C1 segment of cervical spinal cord (tissue), 14 donors: ENCODE measurements around the gene TRMO.

ENCODE experiments used
- DNase-seq, 14 donors: peaks; one replicate each; lab custom pipeline; 2025; lab: John Stamatoyannopoulos, UW

TRMO gene

GRCh38 chr9:97860451-97861147, 61.7 kb downstream of the TRMO start:
- no peak for DNase-seq

- no peak for DNase-seq
These were observed 63.0 kb downstream of the TRMO start for GRCh38 chr9:97859346-97859745.

DNA sequence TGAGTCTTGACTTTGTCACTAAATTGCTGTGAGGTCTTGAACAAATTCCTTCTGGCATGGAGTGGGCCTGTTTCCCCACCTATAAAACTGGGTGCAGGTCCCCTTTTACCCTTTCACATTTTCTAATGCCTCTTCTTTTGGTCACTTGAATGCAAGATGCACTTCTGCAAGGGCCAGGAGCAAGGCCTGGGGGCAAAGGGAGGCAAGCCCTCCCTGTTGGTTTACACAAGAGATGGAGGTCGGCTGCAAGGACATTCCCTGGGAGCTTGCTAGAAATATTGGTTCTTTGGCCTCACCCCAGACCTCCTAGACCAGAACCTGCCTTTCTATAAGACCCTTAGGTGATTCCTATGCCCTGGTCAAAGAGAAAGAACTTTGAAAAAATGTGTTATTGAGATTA, 63.5 kb downstream of the TRMO start:
- no peak for DNase-seq

DNA sequence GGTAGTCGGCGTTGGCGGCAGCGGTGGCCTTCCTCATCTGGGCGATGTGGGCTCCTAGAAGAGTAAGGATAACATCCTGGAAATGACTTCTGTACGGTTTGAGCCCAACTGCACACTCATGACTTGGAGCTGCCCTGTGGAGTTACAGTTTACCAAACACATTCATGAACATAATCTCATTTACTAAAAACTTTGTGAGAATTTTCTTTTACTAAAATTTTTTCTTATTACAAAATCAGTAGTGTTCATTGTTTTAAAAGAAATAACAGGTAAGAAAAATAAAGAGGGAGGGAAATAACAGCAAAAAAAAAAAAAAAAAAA, 63.9 kb downstream of the TRMO start:
- no peak for DNase-seq

DNA sequence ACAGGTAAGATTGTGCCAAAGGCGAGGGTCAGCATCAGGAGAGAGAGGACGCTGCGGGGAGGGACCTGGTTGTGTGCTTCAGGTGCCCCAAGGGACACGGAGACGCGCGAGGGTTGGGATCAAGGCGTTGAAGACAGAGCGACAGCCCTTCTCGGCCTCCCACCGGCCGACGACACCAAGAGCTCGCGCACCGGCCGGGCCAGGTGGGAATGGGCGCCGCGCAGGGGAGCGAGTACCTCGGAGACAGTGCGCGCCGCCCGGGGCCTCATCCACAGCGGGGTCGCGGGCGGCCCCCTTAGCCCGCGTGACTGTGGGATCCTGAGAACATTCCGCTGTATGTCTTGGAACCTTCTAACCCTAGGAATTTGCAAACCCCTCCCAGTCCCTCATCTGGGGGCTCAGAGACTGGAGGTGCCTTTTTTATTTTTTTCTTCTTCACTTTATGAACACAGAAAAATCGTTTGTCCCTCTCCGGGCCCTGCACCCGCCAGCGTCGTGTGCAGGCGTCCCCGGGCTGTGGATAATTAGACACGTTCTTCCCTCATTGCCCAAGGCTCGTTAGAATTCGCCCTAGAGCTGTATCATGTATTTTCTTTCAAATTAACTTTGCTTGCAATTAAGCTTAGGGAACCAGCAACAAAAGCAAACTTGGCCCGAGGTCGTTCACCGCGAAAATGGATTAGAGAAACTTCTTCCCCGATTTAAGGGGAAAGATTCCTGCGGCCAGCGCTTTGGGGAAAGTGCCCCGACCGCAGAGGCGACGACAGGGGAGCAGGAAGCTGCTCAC, 64.5 kb downstream of the TRMO start:
- DNase-seq, result no peak

GRCh38 chr9:97856857-97857605, 65.3 kb downstream of the TRMO start:
- DNase-seq, result no peak

DNA sequence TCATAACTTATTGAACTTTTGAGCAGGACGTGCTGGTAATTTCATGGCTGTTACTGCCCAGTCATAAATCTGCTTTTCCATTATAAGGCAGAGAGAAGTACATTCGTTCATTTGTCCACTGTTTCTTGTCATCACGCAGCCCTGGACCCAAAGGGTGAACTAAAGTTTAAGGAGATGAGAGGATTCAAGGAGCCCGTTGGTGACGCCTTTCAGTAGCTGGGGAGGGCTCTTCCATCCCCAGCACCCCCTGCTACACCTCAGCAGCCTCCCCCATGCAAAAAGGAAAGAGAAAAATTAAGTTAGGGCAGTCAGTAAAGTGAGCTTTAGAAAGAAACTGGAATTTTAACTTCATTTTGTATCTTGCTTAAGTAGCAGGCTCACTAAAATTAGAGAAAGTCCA, 66.4 kb downstream of the TRMO start:
- no peak for DNase-seq

GRCh38 chr9:97855486-97855875, 66.8 kb downstream of the TRMO start:
- DNase-seq, result no peak

DNA sequence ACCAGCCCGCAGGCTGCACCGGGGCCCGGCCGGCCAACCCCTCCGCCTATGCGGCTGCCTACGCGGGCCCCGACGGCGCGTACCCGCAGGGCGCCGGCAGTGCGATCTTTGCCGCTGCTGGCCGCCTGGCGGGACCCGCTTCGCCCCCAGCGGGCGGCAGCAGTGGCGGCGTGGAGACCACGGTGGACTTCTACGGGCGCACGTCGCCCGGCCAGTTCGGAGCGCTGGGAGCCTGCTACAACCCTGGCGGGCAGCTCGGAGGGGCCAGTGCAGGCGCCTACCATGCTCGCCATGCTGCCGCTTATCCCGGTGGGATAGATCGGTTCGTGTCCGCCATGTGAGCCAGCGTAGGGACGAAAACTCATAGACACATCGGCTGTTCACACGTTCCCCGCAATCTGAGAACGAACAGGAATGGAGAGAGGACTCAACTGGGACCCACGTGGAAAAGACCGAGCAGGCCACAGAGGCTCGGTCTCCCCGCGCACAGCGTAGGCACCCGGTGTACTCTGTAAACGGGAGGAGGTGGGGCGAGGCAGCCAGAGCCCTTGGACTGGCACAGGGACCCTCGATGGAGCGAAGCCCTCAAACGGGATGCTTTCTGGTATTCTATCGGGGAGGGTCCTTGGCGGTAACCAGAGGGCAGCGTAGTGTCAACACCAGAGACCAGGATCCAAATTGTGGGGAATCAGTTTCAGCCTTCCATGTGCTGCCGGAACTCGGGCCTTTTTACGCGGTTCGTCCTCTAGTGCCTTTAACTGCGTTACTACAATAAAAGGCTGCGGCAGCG, 67.4 kb downstream of the TRMO start:
- DNase-seq, result no peak
